WERI-Rb-1 (cell line): ENCODE results near the gene RAP2C.

Experiments used
- DNase-seq: peaks from one replicate; pipeline ENCODE4 v3.0.0-alpha.2; 2020
- H3K27ac ChIP-seq: fragments of 250-450 bp; sonication (Bioruptor Pico); 2 replicates; pipeline ENCODE4 v1.5.1; 2020; ENCODE audit warnings: mild to moderate bottlenecking, moderate library complexity
- H3K27me3 ChIP-seq: fragments of 250-450 bp; sonication (Bioruptor Pico); 2 replicates; pipeline ENCODE4 v1.5.1; 2021; ENCODE audit warnings: mild to moderate bottlenecking, low read depth, moderate library complexity; ENCODE audit not compliant: insufficient read depth, severe bottlenecking
- H3K36me3 ChIP-seq: fragments of 250-450 bp; sonication (Bioruptor Pico); 2 replicates; pipeline ENCODE4 v1.5.1; 2020; ENCODE audit warnings: mild to moderate bottlenecking, moderate library complexity
- H3K4me3 ChIP-seq: 2 replicates; pipeline ENCODE4 v1.5.1; 2011; ENCODE audit warnings: low read depth, mild to moderate bottlenecking, control low read depth, low read length
- H3K9me3 ChIP-seq: fragments of 250-450 bp; sonication (Bioruptor Pico); 2 replicates; pipeline ENCODE4 v1.5.1; 2021; ENCODE audit warnings: mild to moderate bottlenecking, moderate library complexity; ENCODE audit not compliant: severe bottlenecking
- TF ChIP-seq, protein P1 (sequence below): IDR thresholded peaks from 2 replicates; pipeline ENCODE4 v1.5.1; 2011; ENCODE audit warnings: low read depth, mild to moderate bottlenecking, control low read depth, inconsistent platforms, low read length

The RAP2C gene

GRCh38 chrX:132236121-132236520, 16.9 kb upstream of the RAP2C start:
- H3K36me3 ChIP-seq = no peaks in the 10 kb centered on the region
- no peaks in the 10 kb centered on the region for H3K27me3 ChIP-seq
- H3K27ac ChIP-seq = no peak overlapping the region
- DNase-seq = no peak
- no peaks in the 10 kb centered on the region for H3K9me3 ChIP-seq
- TF ChIP-seq, protein P1, sequence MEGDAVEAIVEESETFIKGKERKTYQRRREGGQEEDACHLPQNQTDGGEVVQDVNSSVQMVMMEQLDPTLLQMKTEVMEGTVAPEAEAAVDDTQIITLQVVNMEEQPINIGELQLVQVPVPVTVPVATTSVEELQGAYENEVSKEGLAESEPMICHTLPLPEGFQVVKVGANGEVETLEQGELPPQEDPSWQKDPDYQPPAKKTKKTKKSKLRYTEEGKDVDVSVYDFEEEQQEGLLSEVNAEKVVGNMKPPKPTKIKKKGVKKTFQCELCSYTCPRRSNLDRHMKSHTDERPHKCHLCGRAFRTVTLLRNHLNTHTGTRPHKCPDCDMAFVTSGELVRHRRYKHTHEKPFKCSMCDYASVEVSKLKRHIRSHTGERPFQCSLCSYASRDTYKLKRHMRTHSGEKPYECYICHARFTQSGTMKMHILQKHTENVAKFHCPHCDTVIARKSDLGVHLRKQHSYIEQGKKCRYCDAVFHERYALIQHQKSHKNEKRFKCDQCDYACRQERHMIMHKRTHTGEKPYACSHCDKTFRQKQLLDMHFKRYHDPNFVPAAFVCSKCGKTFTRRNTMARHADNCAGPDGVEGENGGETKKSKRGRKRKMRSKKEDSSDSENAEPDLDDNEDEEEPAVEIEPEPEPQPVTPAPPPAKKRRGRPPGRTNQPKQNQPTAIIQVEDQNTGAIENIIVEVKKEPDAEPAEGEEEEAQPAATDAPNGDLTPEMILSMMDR = no peak
- no peak overlapping the region for H3K4me3 ChIP-seq

DNA sequence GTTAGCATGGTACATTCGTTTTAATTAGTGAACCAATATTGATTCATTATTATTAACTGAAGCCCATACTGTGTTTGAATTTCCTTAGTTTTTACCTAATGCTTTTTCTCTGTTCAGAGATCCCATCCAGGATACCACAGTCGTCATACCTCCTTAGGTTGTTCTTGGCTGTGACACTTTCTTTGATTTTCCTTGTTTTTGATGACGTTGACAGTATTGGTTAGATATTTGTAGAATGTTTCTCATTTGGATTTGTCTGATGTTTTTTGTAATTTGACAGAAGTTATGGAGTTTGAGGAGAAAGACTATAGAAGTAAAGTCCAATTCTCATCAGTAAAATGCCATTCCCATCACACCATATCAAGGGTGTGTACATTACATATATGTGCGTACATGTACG, 16.2 kb upstream of the RAP2C start:
- Histone ChIP-seq H3K27ac (no peak overlapping the region), H3K27me3 (no peaks in the 10 kb centered on the region), H3K36me3 (no peaks in the 10 kb centered on the region), H3K9me3 (no peaks in the 10 kb centered on the region), H3K4me3 (no peak overlapping the region)
- TF ChIP-seq, protein P1 = no peak
- DNase-seq = no peak

DNA sequence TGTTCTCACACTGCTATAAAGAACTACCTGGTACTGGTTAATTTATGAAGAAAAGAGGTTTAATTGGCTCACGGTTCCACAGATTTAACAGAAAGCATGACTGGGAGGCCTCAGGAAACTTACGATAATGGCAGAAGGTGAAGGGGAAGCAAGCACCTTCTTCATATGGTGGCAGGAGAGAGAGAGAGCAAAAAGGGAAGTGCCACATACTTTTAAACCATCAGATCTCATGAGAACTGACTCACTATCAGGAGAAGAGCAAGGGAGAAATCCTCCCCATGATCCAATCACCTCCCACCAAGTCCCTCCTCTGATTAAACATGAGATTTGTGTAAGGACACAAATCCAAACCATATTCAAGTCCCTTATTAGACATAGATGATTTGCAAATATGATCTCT, 12.3 kb upstream of the RAP2C start:
- Histone ChIP-seq H3K4me3 (no peak overlapping the region), H3K27me3 (no peaks in the 10 kb centered on the region), H3K36me3 (no peaks in the 10 kb centered on the region), H3K9me3 (no peaks in the 10 kb centered on the region), H3K27ac (no peak overlapping the region)
- TF ChIP-seq, protein P1 = no peak
- no peak for DNase-seq

DNA sequence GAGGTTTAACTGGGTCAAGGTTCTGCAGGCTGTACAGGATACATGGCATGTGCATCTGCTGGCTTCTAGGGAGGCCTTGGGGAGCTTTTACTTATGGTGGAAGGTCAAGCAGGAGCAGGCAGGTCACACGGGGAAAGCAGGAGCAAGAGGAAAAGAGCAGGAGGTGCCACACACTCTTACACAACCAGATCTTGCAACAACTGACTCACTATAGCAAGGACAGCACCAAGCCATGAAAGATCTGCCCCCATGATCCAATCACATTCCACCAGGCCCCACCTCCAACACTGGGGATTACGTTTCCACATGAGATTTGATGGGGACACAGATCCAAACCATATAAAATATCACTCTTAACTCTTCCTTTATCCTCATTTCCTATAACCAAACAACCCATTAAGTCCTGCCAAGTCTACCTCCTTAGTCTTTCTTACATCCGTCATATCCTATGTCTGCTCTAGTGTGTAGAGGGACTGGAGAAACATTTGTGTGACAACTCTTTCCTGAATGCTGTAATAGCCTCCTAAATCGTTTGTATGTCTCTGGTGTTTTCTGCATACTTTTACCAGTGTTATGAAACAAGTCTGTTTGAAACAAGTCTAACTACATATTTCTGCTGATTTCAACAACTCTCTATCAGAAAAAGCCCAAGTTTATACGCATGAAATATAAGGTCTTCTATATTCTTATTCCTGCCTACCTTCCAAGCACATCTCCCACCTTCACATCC, 8.3 kb upstream of the RAP2C start:
- Histone ChIP-seq H3K36me3 (no peaks in the 10 kb centered on the region), H3K9me3 (no peaks in the 10 kb centered on the region), H3K27me3 (no peaks in the 10 kb centered on the region), H3K27ac (no peak overlapping the region), H3K4me3 (no peak overlapping the region)
- TF ChIP-seq, protein P1 = no peak
- DNase-seq = no peak

DNA sequence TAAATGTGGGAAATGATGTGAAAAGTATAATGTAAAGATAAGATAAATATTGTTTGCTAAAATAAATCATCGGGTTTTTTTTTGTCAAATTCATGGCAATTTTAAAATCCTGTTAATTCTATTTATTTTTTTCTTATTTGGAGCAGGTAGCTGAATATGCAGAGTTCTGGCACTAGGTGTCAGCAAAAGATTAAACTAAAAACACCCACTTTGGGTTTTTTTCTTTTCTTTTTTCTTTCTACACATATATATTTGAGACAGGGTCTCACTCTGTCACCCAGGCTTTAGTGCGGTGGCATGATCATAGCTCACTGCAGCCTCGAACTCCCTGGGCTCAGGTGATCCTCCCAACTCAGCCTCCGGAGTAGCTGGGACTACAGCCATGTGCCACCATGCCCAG, 6.9 kb upstream of the RAP2C start:
- H3K4me3 ChIP-seq = no peak overlapping the region
- H3K36me3 ChIP-seq = no peaks in the 10 kb centered on the region
- no peak for DNase-seq
- H3K9me3 ChIP-seq = no peaks in the 10 kb centered on the region
- TF ChIP-seq, protein P1 = no peak
- H3K27ac ChIP-seq = no peak overlapping the region
- H3K27me3 ChIP-seq = no peaks in the 10 kb centered on the region

GRCh38 chrX:132218100-132218812, 991 bp downstream of the RAP2C start:
- DNase-seq = peak; percentile 81
- H3K4me3 ChIP-seq = peak overlapping the region; percentile 74
- H3K27ac ChIP-seq = peak overlapping the region; percentile 57; the same call in 1 of the 2 replicates
- no peaks in the 10 kb centered on the region for H3K9me3 ChIP-seq
- H3K36me3 ChIP-seq = peaks cover 10% of the 10 kb centered on the region
- peaks cover 6% of the 10 kb centered on the region for H3K27me3 ChIP-seq
- TF ChIP-seq, protein P1 = no peak
